GM18511 (cell line): ENCODE results near the gene ADGRG6.
"Not testable (repeated sequence)": the region's sequence is repeated elsewhere in the genome, so short reads cannot be mapped to it uniquely, and the experiment has no call there.

Source experiments
- ATAC-seq: cut with Tn5 transposase; IDR thresholded peaks from one replicate; pipeline ENCODE4 v1.9.1; 2021; ENCODE audit warnings: mild to moderate bottlenecking, moderate library complexity; ENCODE audit not compliant: unreplicated experiment

The ADGRG6 gene

GRCh38 chr6:142406131-142406530 lies 104.3 kb downstream of the ADGRG6 start:
- ATAC-seq = no peak

- no peak for ATAC-seq
Observed at GRCh38 chr6:142407685-142408273, 106.0 kb downstream of the ADGRG6 start.

- no peak for ATAC-seq
Observed at GRCh38 chr6:142408409-142408808, 106.6 kb downstream of the ADGRG6 start.

GRCh38 chr6:142409794-142410193 lies 108.0 kb downstream of the ADGRG6 start:
- ATAC-seq = no peak

GRCh38 chr6:142411145-142411544 lies 109.3 kb downstream of the ADGRG6 start:
- ATAC-seq = no peak

GRCh38 chr6:142412241-142412640 lies 110.4 kb downstream of the ADGRG6 start:
- ATAC-seq = no peak

- no peak for ATAC-seq
Observed at GRCh38 chr6:142412658-142413057, 110.9 kb downstream of the ADGRG6 start.

GRCh38 chr6:142413111-142413510 lies 111.3 kb downstream of the ADGRG6 start:
- ATAC-seq = no peak

GRCh38 chr6:142414462-142415250 lies 112.8 kb downstream of the ADGRG6 start:
- no peak for ATAC-seq

GRCh38 chr6:142416179-142416578 lies 114.4 kb downstream of the ADGRG6 start:
- no peak for ATAC-seq

GRCh38 chr6:142416686-142417085 lies 114.9 kb downstream of the ADGRG6 start:
- no peak for ATAC-seq

- ATAC-seq = no peak
Observed at GRCh38 chr6:142417331-142417750, 115.5 kb downstream of the ADGRG6 start.

GRCh38 chr6:142419071-142419470 lies 117.3 kb downstream of the ADGRG6 start:
- no peak for ATAC-seq

- no peak for ATAC-seq
Observed at GRCh38 chr6:142420802-142421201, 119.0 kb downstream of the ADGRG6 start.

GRCh38 chr6:142421285-142422117 lies 119.7 kb downstream of the ADGRG6 start:
- no peak for ATAC-seq

- ATAC-seq = not testable (repeated sequence)
Observed at GRCh38 chr6:142426444-142427132, 124.8 kb downstream of the ADGRG6 start.

GRCh38 chr6:142428468-142428867 lies 126.7 kb downstream of the ADGRG6 start:
- not testable (repeated sequence) for ATAC-seq

GRCh38 chr6:142429195-142429594 lies 127.4 kb downstream of the ADGRG6 start:
- ATAC-seq = no peak

GRCh38 chr6:142433419-142433818 lies 131.6 kb downstream of the ADGRG6 start:
- no peak for ATAC-seq

GRCh38 chr6:142438898-142439297 lies 137.1 kb downstream of the ADGRG6 start:
- no peak for ATAC-seq
